Fibroblast of lung (primary cell): ENCODE measurements around the gene DIS3L2. TPM values are rescaled to one million over a fixed set of nuclear protein-coding genes. Genes with fewer than 3 reads are reported as not detected.

Experiments
- DNase-seq, 2 donors: peaks; one replicate each; pipeline versions ENCODE4 v3.0.0 to v3.0.0-alpha.2; 2010; ENCODE audit warnings: low read depth in 2 of 2
- H2AFZ ChIP-seq: 2 replicates; pipeline ENCODE4 v1.5.1; 2012; ENCODE audit warnings: low read length, control low read depth, inconsistent platforms
- H3K27ac ChIP-seq: 2 replicates; pipeline ENCODE4 v1.5.1; 2011; ENCODE audit warnings: low read length, control low read depth; ENCODE audit not compliant: insufficient read depth
- H3K27me3 ChIP-seq: 2 replicates; pipeline ENCODE4 v1.5.1; 2011; ENCODE audit warnings: mild to moderate bottlenecking, low read length; ENCODE audit not compliant: control insufficient read depth, insufficient read depth
- H3K36me3 ChIP-seq: 2 replicates; pipeline ENCODE4 v1.5.1; 2011; ENCODE audit warnings: low read length; ENCODE audit not compliant: control insufficient read depth, insufficient read depth
- H3K4me1 ChIP-seq: 2 replicates; pipeline ENCODE4 v1.5.1; 2011; ENCODE audit warnings: low read length; ENCODE audit not compliant: control insufficient read depth, insufficient read depth; ENCODE audit errors: extremely low read depth
- H3K4me2 ChIP-seq: 2 replicates; pipeline ENCODE4 v1.5.1; 2011; ENCODE audit warnings: low read length, control low read depth; ENCODE audit not compliant: insufficient read depth; ENCODE audit errors: extremely low read depth
- H3K4me3 ChIP-seq, 4 experiments: fragments of 200-600 bp in 1 of 4; sonication (generic) in 1 of 4; replicated peaks in 1 of 4; 2 replicates each; pipeline ENCODE4 v1.5.1; 2011 to 2016; ENCODE audit warnings: low read length in 4 of 4, low read depth in 3 of 4, mild to moderate bottlenecking in 3 of 4, control low read depth in 2 of 4, inconsistent platforms in 1 of 4, mixed read lengths in 1 of 4; ENCODE audit not compliant: insufficient read depth in 1 of 4; ENCODE audit errors: control extremely low read depth in 1 of 4
- H3K79me2 ChIP-seq: 2 replicates; pipeline ENCODE4 v1.5.1; 2012; ENCODE audit warnings: mild to moderate bottlenecking, low read length, inconsistent platforms; ENCODE audit not compliant: control insufficient read depth, insufficient read depth
- H3K9ac ChIP-seq: 2 replicates; pipeline ENCODE4 v1.5.1; 2011; ENCODE audit warnings: mild to moderate bottlenecking, low read length, control low read depth; ENCODE audit not compliant: insufficient read depth
- H3K9me3 ChIP-seq: 2 replicates; pipeline ENCODE4 v1.5.1; 2012; ENCODE audit warnings: low read depth, low read length; ENCODE audit not compliant: control insufficient read depth, insufficient read depth
- H4K20me1 ChIP-seq: 2 replicates; pipeline ENCODE4 v1.5.1; 2011; ENCODE audit warnings: low read length; ENCODE audit not compliant: control insufficient read depth, insufficient read depth; ENCODE audit errors: extremely low read depth
- EZH2 ChIP-seq: IDR thresholded peaks from 2 replicates; pipeline ENCODE4 v1.5.1; 2012; ENCODE audit warnings: low read length, control low read depth, mild to moderate bottlenecking; ENCODE audit errors: missing control alignments
- polyA plus RNA-seq, 2 donors: library from polyadenylated mRNA; depleted of rRNA in 1 of 2; stranded (reverse) in 1 of 2; unstranded in 1 of 2; fragments of >200 nt; gene quantifications; 2 replicates each; pipeline ENCODE4 v1.2.1, GENCODE V29; 2011 to 2012; ENCODE audit warnings: missing spikeins in 1 of 2
- total RNA-seq: library from RNA; depleted of rRNA; stranded (reverse); fragments of >200 nt; gene quantifications from 2 replicates; pipeline ENCODE4 v1.2.1, GENCODE V29; 2014
- TF ChIP-seq, protein P1 (sequence below), 2 donors: IDR thresholded peaks in 1 of 2; conservative IDR thresholded peaks in 1 of 2; 1 replicate in 1 of 2; 2 replicates in 1 of 2; pipeline ENCODE4 v1.5.1; 2011 to 2012; ENCODE audit warnings: low read length in 2 of 2, control low read depth in 1 of 2, inconsistent platforms in 1 of 2, low read depth in 1 of 2, mild to moderate bottlenecking in 1 of 2

Gene DIS3L2
- total and polyA plus RNA-seq, 2 donors (not counting 1 experiment from before 2014, with no cell fraction given) = 5.2 to 15.2 TPM

DNA sequence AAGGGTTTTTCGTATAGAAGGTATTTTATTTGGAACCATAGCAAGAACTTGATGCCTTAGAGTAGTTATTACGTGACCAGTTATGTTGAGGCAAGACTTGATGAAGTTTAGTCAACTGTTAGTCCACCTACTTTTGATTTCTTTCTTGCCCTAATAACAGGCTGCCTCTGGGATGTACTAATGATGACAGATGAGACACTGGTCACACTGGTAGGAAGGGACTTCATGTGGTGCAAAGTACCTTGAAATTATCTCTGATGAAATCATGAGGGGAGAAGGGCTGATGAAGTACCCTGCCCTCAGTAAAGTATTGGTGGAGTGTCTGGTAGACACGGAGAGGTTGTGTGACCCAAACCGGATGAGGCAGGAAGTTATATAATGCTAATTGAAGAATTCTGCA, 5.4 kb downstream of the DIS3L2 start:
- no peaks in the 10 kb centered on the region for H3K9me3 ChIP-seq
- no peaks in the 10 kb centered on the region for H3K36me3 ChIP-seq
- H3K9ac ChIP-seq = no peak overlapping the region
- TF ChIP-seq EZH2 = no peak
- TF ChIP-seq, protein P1, sequence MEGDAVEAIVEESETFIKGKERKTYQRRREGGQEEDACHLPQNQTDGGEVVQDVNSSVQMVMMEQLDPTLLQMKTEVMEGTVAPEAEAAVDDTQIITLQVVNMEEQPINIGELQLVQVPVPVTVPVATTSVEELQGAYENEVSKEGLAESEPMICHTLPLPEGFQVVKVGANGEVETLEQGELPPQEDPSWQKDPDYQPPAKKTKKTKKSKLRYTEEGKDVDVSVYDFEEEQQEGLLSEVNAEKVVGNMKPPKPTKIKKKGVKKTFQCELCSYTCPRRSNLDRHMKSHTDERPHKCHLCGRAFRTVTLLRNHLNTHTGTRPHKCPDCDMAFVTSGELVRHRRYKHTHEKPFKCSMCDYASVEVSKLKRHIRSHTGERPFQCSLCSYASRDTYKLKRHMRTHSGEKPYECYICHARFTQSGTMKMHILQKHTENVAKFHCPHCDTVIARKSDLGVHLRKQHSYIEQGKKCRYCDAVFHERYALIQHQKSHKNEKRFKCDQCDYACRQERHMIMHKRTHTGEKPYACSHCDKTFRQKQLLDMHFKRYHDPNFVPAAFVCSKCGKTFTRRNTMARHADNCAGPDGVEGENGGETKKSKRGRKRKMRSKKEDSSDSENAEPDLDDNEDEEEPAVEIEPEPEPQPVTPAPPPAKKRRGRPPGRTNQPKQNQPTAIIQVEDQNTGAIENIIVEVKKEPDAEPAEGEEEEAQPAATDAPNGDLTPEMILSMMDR (conservative IDR thresholded peaks at IDR 0.05 in 1 of 2, IDR thresholded peaks at IDR 0.05 in 1 of 2; ENCODE audit: low read depth in 1 of 2, low read length in 2 of 2) = no peak
- no peaks in the 10 kb centered on the region for H4K20me1 ChIP-seq
- no peaks in the 10 kb centered on the region for H3K4me1 ChIP-seq
- no peak overlapping the region for H3K4me2 ChIP-seq
- DNase-seq = no peak
- peaks cover 18% of the 10 kb centered on the region for H3K79me2 ChIP-seq
- H3K27me3 ChIP-seq = no peaks in the 10 kb centered on the region
- H2AFZ ChIP-seq = no peak overlapping the region
- no peak overlapping the region for H3K27ac ChIP-seq
- no peak overlapping the region for H3K4me3 ChIP-seq

DNA sequence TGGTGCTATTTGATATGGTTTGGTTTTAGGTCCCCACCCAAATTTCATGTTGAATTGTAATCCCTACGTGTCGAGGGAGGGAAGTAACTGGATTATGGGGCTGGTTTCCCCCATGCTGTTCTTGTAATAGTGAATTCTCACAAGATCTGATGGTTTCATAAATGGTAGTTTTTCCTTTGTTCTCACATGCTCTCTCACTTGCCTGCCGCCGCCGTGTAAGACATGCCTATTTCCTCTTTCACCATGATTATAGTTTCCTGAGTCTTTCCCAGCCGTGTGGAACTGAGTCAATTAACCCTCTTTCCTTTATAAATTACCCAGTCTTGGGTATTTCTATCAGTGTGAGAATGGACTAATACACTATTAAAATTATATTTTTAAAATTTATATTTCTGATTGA, 7.3 kb downstream of the DIS3L2 start:
- Histone ChIP-seq H3K4me1 (no peaks in the 10 kb centered on the region), H4K20me1 (no peaks in the 10 kb centered on the region), H3K27me3 (no peaks in the 10 kb centered on the region), H3K36me3 (no peaks in the 10 kb centered on the region), H2AFZ (no peak overlapping the region), H3K9ac (no peak overlapping the region), H3K4me2 (no peak overlapping the region), H3K4me3 (no peak overlapping the region), H3K79me2 (peaks cover 8% of the 10 kb centered on the region), H3K9me3 (no peaks in the 10 kb centered on the region), H3K27ac (no peak overlapping the region)
- no peak for TF ChIP-seq EZH2
- TF ChIP-seq, protein P1 (conservative IDR thresholded peaks at IDR 0.05 in 1 of 2, IDR thresholded peaks at IDR 0.05 in 1 of 2; ENCODE audit: low read depth in 1 of 2, low read length in 2 of 2) = no peak
- no peak for DNase-seq

DNA sequence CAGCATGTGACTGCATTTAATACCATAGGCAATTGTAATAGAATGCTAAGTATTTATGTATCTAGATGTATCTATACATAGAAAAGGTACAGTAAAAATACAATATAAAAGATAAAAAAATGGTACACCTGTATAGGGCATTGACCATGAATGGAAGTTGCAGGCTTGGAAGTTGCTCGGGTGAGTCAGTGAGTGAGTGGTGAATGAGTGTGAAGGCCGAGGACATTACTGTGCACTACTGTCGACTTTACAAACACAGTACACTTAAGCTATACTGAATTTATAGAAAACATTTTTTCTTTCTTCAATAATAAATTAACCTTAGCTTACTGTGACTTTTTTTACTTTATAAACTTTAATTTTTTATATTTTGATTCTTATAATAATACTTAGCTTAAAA, 8.9 kb downstream of the DIS3L2 start:
- Histone ChIP-seq H3K79me2 (peaks cover 8% of the 10 kb centered on the region), H3K4me3 (no peak overlapping the region)

More for the DNA sequence above, 8.9 kb downstream of the DIS3L2 start:
- no peaks in the 10 kb centered on the region for H3K4me1 ChIP-seq
- H3K36me3 ChIP-seq = no peaks in the 10 kb centered on the region
- H3K27me3 ChIP-seq = no peaks in the 10 kb centered on the region
- DNase-seq = peak in 1 of 2 donors; percentile 23
- no peaks in the 10 kb centered on the region for H3K9me3 ChIP-seq
- H3K9ac ChIP-seq = no peak overlapping the region
- no peak overlapping the region for H3K27ac ChIP-seq
- H4K20me1 ChIP-seq = no peaks in the 10 kb centered on the region
- TF ChIP-seq EZH2 = no peak
- TF ChIP-seq, protein P1 (conservative IDR thresholded peaks at IDR 0.05 in 1 of 2, IDR thresholded peaks at IDR 0.05 in 1 of 2; ENCODE audit: low read depth in 1 of 2, low read length in 2 of 2) = no peak
- H2AFZ ChIP-seq = no peak overlapping the region
- no peak overlapping the region for H3K4me2 ChIP-seq
